Measurements from ENCODE around the gene PTPN7. TPM values are rescaled to one million over a fixed set of nuclear protein-coding genes. Genes with fewer than 3 reads are reported as not detected.

PTPN7 gene
- total RNA-seq, 4 donors from 2014 or later, result 0.42 to 2.7 (median 0.60) TPM; not detected in 1

GRCh38 chr1:202104073-202104472 lies 56.3 kb downstream of the PTPN7 start:
- DNase-seq (ENCODE audit: low spot score in 2 of 2), result no peak
- Histone ChIP-seq H3K36me3 (no peaks in the 10 kb centered on the region), H3K9me3 (no peaks in the 10 kb centered on the region), H3K4me1 (peaks cover 27% of the 10 kb centered on the region), H3K27ac (no peak overlapping the region), H3K27me3 (no peaks in the 10 kb centered on the region), H3K4me3 (no peak overlapping the region)
- 84% methylated on average over 10 of the region's 10 CpGs for WGBS
- no peak for TF ChIP-seq EP300 (IDR thresholded peaks at IDR 0.05)
- TF ChIP-seq CTCF (IDR thresholded peaks at IDR 0.05), result no peak
- TF ChIP-seq POLR2AphosphoS5 (IDR thresholded peaks at IDR 0.05), result no peak
- TF ChIP-seq POLR2A (IDR thresholded peaks at IDR 0.05), result no peak

GRCh38 chr1:202101184-202101583 lies 59.2 kb downstream of the PTPN7 start:
- no peak for DNase-seq (ENCODE audit: low spot score in 2 of 2)
- no peaks in the 10 kb centered on the region for H3K9me3 ChIP-seq
- WGBS, result 47% methylated on average over 4 of the region's 4 CpGs

More at GRCh38 chr1:202101184-202101583, 59.2 kb downstream of the PTPN7 start:
- Histone ChIP-seq H3K27me3 (no peaks in the 10 kb centered on the region), H3K27ac (no peak overlapping the region), H3K36me3 (no peaks in the 10 kb centered on the region), H3K4me3 (no peak overlapping the region), H3K4me1 (peaks cover 4% of the 10 kb centered on the region)
- TF ChIP-seq CTCF (IDR thresholded peaks at IDR 0.05), result no peak
- no peak for TF ChIP-seq EP300 (IDR thresholded peaks at IDR 0.05)
- TF ChIP-seq POLR2A (IDR thresholded peaks at IDR 0.05), result no peak
- no peak for TF ChIP-seq POLR2AphosphoS5 (IDR thresholded peaks at IDR 0.05)

Other genes with a start within 250 kb of the PTPN7 start
- gene LMOD1, start 214.1 kb downstream of the PTPN7 start, total RNA-seq, result 10 to 100 TPM; 13.0 to 29.9 (median 18.1) TPM
- 10 to 100 TPM; 18.8 to 24.8 (median 21.3) TPM for gene TIMM17A, start 205.1 kb downstream of the PTPN7 start, total RNA-seq
- 100 to 1,000 TPM in 1 of 4 donors, 10 to 100 TPM in 3; 53.3 to 107 (median 74.1) TPM for gene RNPEP, start 178.0 kb downstream of the PTPN7 start, total RNA-seq
- gene ELF3, start 150.0 kb downstream of the PTPN7 start, total RNA-seq, result 10 to 100 TPM; 10.8 to 39.9 (median 26.7) TPM
- not detected for gene GPR37L1, start 37.7 kb downstream of the PTPN7 start, total RNA-seq
- gene ARL8A, start 15.9 kb downstream of the PTPN7 start, total RNA-seq, result 10 to 100 TPM; 41.1 to 46.3 (median 43.0) TPM
- gene LGR6, start 33.2 kb upstream of the PTPN7 start, total RNA-seq, result 1 to 10 TPM; 1.6 to 4.9 (median 4.1) TPM
- gene UBE2T, start 181.3 kb upstream of the PTPN7 start, total RNA-seq, result 10 to 100 TPM in 2 of 4 donors, 1 to 10 TPM in 2; 4.1 to 13.3 (median 7.6) TPM
- gene PPP1R12B, start 188.1 kb upstream of the PTPN7 start, total RNA-seq, result 10 to 100 TPM; 28.4 to 90.7 (median 30.8) TPM